ENCODE results near the gene HOXA13. TPM values are rescaled to one million over a fixed set of nuclear protein-coding genes. Genes with fewer than 3 reads are reported as not detected.

The HOXA13 gene
- total RNA-seq, 4 donors from 2014 or later: not detected

- 45% methylated on average over 12 of the region's 12 CpGs for WGBS
- TF ChIP-seq POLR2AphosphoS5 (IDR thresholded peaks at IDR 0.05) (no peak), CTCF (IDR thresholded peaks at IDR 0.05) (no peak), POLR2A (IDR thresholded peaks at IDR 0.05; ENCODE audit: low read depth) (no peak), EP300 (IDR thresholded peaks at IDR 0.05) (no peak)
- H3K27ac ChIP-seq (replicated peaks in 1 of 4): no peak overlapping the region
- peaks cover 17 to 100% (median 91%) of the 10 kb centered on the region in 4 donors for H3K27me3 ChIP-seq
- no peaks in the 10 kb centered on the region for H3K36me3 ChIP-seq
- peaks cover 20 to 57% (median 48%) of the 10 kb centered on the region in 4 donors for H3K4me1 ChIP-seq
- H3K4me3 ChIP-seq: peak overlapping the region in 1 of 4 donors; percentile 31
- no peak for DNase-seq (ENCODE audit: extremely low spot score)
- no peaks in the 10 kb centered on the region for H3K9me3 ChIP-seq
- intact Hi-C loops (cut with DNase I): loop anchor here (5.0 kb wide), 1 partner anchor 797 kb away; no protein-coding TSS in a partner anchor
Observed at GRCh38 chr7:27164045-27164366, 35.9 kb downstream of the HOXA13 start.

GRCh38 chr7:27163288-27164044, 36.4 kb downstream of the HOXA13 start:
- H3K27ac ChIP-seq (replicated peaks in 1 of 4): no peak overlapping the region

DNA sequence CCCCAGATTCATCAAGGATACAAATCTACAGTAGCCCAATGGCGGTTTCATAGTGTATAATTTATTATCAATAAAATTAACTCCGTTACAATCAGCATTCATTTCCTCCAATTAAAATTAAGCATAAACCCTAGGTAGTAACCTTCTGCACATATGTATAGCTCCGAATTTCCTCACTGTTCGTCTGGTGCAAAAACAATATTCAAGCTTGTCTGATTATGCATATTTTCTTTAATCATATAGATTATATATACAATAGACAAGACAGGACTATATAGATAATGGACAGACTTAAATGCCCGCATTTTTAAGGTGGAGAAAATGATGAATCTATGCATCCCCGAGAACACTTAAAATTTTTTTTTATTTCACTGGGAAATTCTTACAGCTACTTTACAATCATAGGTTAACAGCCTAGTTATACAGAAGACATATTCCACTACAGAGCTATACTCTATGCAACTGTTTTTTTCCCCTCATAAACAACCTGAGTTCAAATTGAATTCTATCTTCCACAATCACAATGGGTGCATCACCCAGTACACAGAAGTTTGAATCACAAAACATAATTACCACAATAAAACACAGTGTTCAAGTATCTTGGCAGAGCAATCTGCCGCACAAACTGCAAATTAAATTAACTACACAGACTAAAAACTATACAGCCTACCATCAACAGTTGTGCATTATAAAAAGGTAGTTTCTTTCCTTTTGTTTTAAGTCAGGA, 37.2 kb downstream of the HOXA13 start:
- H3K9me3 ChIP-seq: no peaks in the 10 kb centered on the region
- WGBS: 69% methylated on average over 7 of the region's 7 CpGs
- DNase-seq (ENCODE audit: extremely low spot score): no peak
- H3K36me3 ChIP-seq: no peaks in the 10 kb centered on the region
- peaks cover 17 to 100% (median 91%) of the 10 kb centered on the region in 4 donors for H3K27me3 ChIP-seq
- peaks cover 20 to 67% (median 50%) of the 10 kb centered on the region in 4 donors for H3K4me1 ChIP-seq
- no peak overlapping the region for H3K4me3 ChIP-seq
- TF ChIP-seq POLR2AphosphoS5 (IDR thresholded peaks at IDR 0.05) (no peak), POLR2A (IDR thresholded peaks at IDR 0.05; ENCODE audit: low read depth) (no peak), EP300 (IDR thresholded peaks at IDR 0.05) (no peak), CTCF (IDR thresholded peaks at IDR 0.05) (no peak)
- no peak overlapping the region for H3K27ac ChIP-seq (replicated peaks in 1 of 4)
- intact Hi-C loops (cut with DNase I): loop anchor here (5.0 kb wide), 1 partner anchor 795 kb away; no protein-coding TSS in a partner anchor

More at GRCh38 chr7:27163288-27164044, 36.4 kb downstream of the HOXA13 start:
- Histone ChIP-seq H3K4me3 (no peak overlapping the region), H3K4me1 (peaks cover 20 to 60% (median 49%) of the 10 kb centered on the region in 4 donors), H3K27me3 (peaks cover 17 to 100% (median 91%) of the 10 kb centered on the region in 4 donors), H3K9me3 (no peaks in the 10 kb centered on the region), H3K36me3 (no peaks in the 10 kb centered on the region)
- TF ChIP-seq EP300 (IDR thresholded peaks at IDR 0.05) (no peak), POLR2AphosphoS5 (IDR thresholded peaks at IDR 0.05) (no peak), CTCF (IDR thresholded peaks at IDR 0.05) (no peak)
- DNase-seq (ENCODE audit: extremely low spot score): no peak
- WGBS: 52% methylated on average over 24 of the region's 24 CpGs
- intact Hi-C loops (cut with DNase I): loop anchor here (5.0 kb wide), 1 partner anchor 796 kb away; no protein-coding TSS in a partner anchor

DNA sequence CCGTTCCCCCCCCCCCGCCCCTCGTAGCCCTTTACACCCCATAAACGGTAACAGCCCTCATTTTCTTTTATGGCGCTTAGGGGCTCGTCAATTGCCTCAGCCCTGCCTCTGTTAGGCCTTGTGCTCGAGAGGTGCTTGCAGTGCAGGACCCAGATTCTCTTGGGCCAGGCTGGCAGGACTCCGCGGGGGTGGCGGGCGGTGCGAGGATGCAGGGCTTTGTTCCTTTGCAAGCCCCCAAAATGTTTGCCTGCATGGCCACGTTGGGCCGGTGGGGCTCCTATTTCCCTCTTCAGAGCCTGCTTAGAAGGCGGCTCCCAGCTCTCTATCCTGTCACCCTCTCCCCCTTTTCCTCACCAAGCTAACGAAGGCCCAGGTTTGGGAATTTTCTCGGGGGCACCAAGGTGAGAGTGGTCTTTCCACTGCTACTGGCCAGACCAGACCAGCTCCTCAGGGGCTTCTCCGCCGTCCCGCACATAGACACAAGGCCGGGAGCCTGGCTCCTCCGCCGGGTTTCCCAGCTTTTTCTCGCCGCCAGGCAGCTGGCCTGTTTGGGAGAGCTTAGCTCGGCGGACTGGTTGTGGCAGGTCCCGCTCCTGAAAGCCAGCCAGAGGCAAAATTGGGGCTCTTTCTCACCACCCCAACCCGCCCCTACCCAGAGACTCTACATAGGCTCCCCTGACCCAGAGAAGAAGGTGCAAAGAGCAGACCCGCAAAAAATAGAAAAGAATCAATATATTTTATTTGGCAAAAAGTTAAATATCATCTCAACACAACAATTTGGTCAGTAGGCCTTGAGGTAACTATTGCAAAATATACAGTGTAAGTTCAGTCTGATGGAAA, 38.0 kb downstream of the HOXA13 start:
- WGBS: 39% methylated on average over 29 of the region's 30 CpGs
- peak overlapping the region in 2 of 4 donors; percentile 57 to 59 for H3K4me3 ChIP-seq
- no peaks in the 10 kb centered on the region for H3K9me3 ChIP-seq
- DNase-seq (ENCODE audit: extremely low spot score): no peak
- no peaks in the 10 kb centered on the region for H3K36me3 ChIP-seq
- H3K27me3 ChIP-seq: peaks cover 17 to 100% (median 91%) of the 10 kb centered on the region in 4 donors
- intact Hi-C loops (cut with DNase I): loop anchor here (5.0 kb wide), 1 partner anchor 795 kb away; no protein-coding TSS in a partner anchor
- TF ChIP-seq POLR2AphosphoS5 (IDR thresholded peaks at IDR 0.05) (no peak), POLR2A (IDR thresholded peaks at IDR 0.05; ENCODE audit: low read depth) (no peak), EP300 (IDR thresholded peaks at IDR 0.05) (no peak), CTCF (IDR thresholded peaks at IDR 0.05) (no peak)
- H3K4me1 ChIP-seq: peaks cover 20 to 69% (median 50%) of the 10 kb centered on the region in 4 donors
- H3K27ac ChIP-seq (replicated peaks in 1 of 4): no peak overlapping the region
